Ovary (tissue), 3 donors: Measurements from ENCODE around the gene WDR55.

Experiments
- EP300 ChIP-seq: sonication (generic); formaldehyde crosslinking; IDR thresholded peaks from one replicate; pipeline ENCODE4 v1.6.1; 2017; ENCODE audit warnings: antibody characterized with exemption
- TF ChIP-seq, protein P1 (sequence below), 3 donors: fragments of 450-650 bp in 2 of 3; fragments of 200-600 bp in 1 of 3; IDR thresholded peaks; one replicate each; pipeline versions ENCODE4 v1.5.1 to v1.8.0; 2016 to 2022; ENCODE audit warnings: antibody characterized with exemption in 3 of 3, mild to moderate bottlenecking in 1 of 3
- donor health status: DM: no; HTN: no; CAD: no.

DNA sequence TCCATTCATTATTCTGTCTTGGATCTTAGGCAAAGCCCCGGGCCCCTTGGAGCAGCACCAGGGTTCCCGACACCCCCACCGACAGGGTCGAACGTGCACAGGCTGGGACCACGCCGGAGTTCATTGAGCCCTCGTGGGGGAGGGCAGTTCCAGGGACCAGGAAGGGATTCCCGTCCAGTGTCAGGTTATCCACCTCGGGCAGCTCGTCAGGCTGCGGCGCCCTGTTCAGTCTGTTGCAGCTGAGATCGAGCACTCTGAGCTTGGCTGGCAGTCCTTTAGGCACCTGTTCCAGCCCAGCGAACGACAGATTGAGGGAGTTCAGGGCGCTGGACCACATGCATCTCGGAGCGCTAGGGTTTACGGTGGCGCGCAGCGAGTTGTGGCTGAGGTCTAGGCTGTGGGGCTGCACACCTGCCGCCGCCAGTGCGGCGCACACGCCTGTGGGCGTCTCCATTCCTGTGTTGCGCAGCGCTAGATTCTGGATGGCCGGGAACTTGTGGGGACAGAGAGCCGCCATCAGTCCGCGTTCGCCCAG lies 32.8 kb upstream of the WDR55 start:
- TF ChIP-seq EP300, result no peak
- TF ChIP-seq, protein P1, sequence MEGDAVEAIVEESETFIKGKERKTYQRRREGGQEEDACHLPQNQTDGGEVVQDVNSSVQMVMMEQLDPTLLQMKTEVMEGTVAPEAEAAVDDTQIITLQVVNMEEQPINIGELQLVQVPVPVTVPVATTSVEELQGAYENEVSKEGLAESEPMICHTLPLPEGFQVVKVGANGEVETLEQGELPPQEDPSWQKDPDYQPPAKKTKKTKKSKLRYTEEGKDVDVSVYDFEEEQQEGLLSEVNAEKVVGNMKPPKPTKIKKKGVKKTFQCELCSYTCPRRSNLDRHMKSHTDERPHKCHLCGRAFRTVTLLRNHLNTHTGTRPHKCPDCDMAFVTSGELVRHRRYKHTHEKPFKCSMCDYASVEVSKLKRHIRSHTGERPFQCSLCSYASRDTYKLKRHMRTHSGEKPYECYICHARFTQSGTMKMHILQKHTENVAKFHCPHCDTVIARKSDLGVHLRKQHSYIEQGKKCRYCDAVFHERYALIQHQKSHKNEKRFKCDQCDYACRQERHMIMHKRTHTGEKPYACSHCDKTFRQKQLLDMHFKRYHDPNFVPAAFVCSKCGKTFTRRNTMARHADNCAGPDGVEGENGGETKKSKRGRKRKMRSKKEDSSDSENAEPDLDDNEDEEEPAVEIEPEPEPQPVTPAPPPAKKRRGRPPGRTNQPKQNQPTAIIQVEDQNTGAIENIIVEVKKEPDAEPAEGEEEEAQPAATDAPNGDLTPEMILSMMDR (IDR thresholded peaks at IDR 0.05), result no peak
